ENCODE data around the gene PRR19. TPM values are rescaled to one million over a fixed set of nuclear protein-coding genes. Genes with fewer than 3 reads are reported as not detected.

The PRR19 gene
- total and polyA plus RNA-seq, 4 donors: 0.23 to 1.0 (median 0.77) TPM

GRCh38 chr19:42286349-42287016, 15.4 kb upstream of the PRR19 start:
- peaks cover 6 to 48% (median 25%) of the 10 kb centered on the region in 4 donors for H3K36me3 ChIP-seq (ENCODE audit: control insufficient read depth in 4 of 4, insufficient read depth in 4 of 4, low read length in 4 of 4)
- DNase-seq: peak in 2 of 3 donors; percentile 43 to 59
- WGBS, 2 donors: 28 to 32% methylated on average over 13 of the region's 13 CpGs

DNA sequence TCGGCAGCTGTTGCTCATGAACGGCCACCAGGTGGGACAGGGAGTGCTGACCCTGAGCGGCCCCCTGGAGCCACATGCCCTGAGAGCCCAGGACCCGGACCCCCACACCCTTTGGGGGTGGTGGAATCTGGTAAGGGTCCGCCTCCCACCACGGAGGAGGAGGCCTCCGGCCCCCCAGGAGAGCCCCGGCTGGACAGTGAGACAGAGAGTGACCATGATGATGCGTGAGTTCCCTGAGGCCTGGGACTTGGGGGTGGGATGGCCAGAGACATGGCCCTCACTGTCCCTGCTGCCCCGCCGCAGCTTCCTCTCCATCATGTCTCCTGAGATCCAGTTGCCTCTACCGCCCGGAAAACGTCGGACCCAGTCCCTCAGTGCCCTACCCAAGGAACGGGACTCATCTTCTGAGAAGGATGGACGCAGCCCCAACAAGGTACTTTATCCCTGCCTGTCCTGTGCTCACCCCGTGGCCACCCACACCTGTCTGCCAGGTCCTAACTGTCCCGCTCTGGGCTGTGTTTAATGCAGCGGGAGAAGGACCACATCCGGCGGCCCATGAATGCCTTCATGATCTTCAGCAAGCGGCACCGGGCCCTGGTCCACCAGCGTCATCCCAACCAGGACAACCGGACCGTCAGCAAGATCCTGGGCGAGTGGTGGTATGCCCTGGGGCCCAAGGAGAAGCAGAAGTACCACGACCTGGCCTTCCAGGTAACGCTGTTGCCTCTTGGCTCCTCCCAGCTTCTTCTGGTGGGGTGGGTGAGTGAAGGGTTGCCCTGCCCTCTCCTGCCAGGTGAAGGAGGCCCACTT, 14.7 kb upstream of the PRR19 start:
- TF ChIP-seq, protein P1, sequence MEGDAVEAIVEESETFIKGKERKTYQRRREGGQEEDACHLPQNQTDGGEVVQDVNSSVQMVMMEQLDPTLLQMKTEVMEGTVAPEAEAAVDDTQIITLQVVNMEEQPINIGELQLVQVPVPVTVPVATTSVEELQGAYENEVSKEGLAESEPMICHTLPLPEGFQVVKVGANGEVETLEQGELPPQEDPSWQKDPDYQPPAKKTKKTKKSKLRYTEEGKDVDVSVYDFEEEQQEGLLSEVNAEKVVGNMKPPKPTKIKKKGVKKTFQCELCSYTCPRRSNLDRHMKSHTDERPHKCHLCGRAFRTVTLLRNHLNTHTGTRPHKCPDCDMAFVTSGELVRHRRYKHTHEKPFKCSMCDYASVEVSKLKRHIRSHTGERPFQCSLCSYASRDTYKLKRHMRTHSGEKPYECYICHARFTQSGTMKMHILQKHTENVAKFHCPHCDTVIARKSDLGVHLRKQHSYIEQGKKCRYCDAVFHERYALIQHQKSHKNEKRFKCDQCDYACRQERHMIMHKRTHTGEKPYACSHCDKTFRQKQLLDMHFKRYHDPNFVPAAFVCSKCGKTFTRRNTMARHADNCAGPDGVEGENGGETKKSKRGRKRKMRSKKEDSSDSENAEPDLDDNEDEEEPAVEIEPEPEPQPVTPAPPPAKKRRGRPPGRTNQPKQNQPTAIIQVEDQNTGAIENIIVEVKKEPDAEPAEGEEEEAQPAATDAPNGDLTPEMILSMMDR (IDR thresholded peaks at IDR 0.05; ENCODE audit: control extremely low read depth, extremely low read depth): no peak
- 91 to 92% methylated on average over 30 of the region's 30 CpGs for WGBS, 2 donors
- no peak for DNase-seq
- Histone ChIP-seq H3K9me3 (ENCODE audit: control insufficient read depth in 4 of 4, insufficient read depth in 3 of 4, low read length in 3 of 4) (no peaks in the 10 kb centered on the region), H3K9ac (ENCODE audit: insufficient read depth in 1 of 2, low read length in 2 of 2) (no peak overlapping the region), H3K4me3 (no peak overlapping the region), H3K27ac (ENCODE audit: low read depth in 1 of 2, low read length in 1 of 2) (peak overlapping the region in 1 of 2 donors; percentile 50), H3K4me1 (ENCODE audit: control insufficient read depth in 5 of 5, insufficient read depth in 5 of 5, low read length in 5 of 5) (peaks cover 20 to 30% (median 23%) of the 10 kb centered on the region in 5 donors), H3K27me3 (ENCODE audit: control insufficient read depth in 3 of 3, insufficient read depth in 3 of 3, low read length in 2 of 3) (no peaks in the 10 kb centered on the region), H3K36me3 (ENCODE audit: control insufficient read depth in 4 of 4, insufficient read depth in 4 of 4, low read length in 4 of 4) (peaks cover 9 to 54% (median 31%) of the 10 kb centered on the region in 4 donors)
- ATAC-seq (ENCODE audit: insufficient read depth, low FRiP score): no peak

More at GRCh38 chr19:42286349-42287016, 15.4 kb upstream of the PRR19 start:
- Histone ChIP-seq H3K9me3 (ENCODE audit: control insufficient read depth in 4 of 4, insufficient read depth in 3 of 4, low read length in 3 of 4) (no peaks in the 10 kb centered on the region), H3K27me3 (ENCODE audit: control insufficient read depth in 3 of 3, insufficient read depth in 3 of 3, low read length in 2 of 3) (no peaks in the 10 kb centered on the region), H3K4me3 (no peak overlapping the region), H3K4me1 (ENCODE audit: control insufficient read depth in 5 of 5, insufficient read depth in 5 of 5, low read length in 5 of 5) (peaks cover 20 to 37% (median 29%) of the 10 kb centered on the region in 5 donors), H3K27ac (ENCODE audit: low read depth in 1 of 2, low read length in 1 of 2) (peak overlapping the region in 1 of 2 donors; percentile 50), H3K9ac (ENCODE audit: insufficient read depth in 1 of 2, low read length in 2 of 2) (peak overlapping the region in 1 of 2 donors; percentile 44)
- TF ChIP-seq, protein P1 (IDR thresholded peaks at IDR 0.05; ENCODE audit: control extremely low read depth, extremely low read depth): no peak
- no peak for ATAC-seq (ENCODE audit: insufficient read depth, low FRiP score)

DNA sequence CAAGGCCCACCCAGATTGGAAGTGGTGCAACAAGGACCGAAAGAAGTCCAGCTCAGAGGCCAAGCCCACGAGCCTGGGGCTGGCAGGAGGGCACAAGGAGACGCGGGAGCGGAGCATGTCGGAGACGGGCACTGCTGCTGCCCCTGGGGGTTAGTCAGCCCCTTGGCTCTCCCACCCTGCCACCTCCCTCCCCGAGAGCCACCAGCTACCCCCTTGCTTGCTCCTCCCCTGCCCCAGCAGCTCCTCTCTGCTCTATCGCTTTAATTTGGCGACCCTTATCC, 14.2 kb upstream of the PRR19 start:
- Histone ChIP-seq H3K9me3 (ENCODE audit: control insufficient read depth in 4 of 4, insufficient read depth in 3 of 4, low read length in 3 of 4) (no peaks in the 10 kb centered on the region), H3K4me3 (no peak overlapping the region), H3K4me1 (ENCODE audit: control insufficient read depth in 5 of 5, insufficient read depth in 5 of 5, low read length in 5 of 5) (peaks cover 16 to 25% (median 19%) of the 10 kb centered on the region in 5 donors), H3K27ac (ENCODE audit: low read depth in 1 of 2, low read length in 1 of 2) (no peak overlapping the region), H3K9ac (ENCODE audit: insufficient read depth in 1 of 2, low read length in 2 of 2) (no peak overlapping the region), H3K27me3 (ENCODE audit: control insufficient read depth in 3 of 3, insufficient read depth in 3 of 3, low read length in 2 of 3) (no peaks in the 10 kb centered on the region), H3K36me3 (ENCODE audit: control insufficient read depth in 4 of 4, insufficient read depth in 4 of 4, low read length in 4 of 4) (peaks cover 10 to 60% (median 32%) of the 10 kb centered on the region in 4 donors)
- 91 to 95% methylated on average over 10 of the region's 10 CpGs for WGBS, 2 donors
- DNase-seq (no peak), ATAC-seq (ENCODE audit: insufficient read depth, low FRiP score) (no peak)
- TF ChIP-seq, protein P1 (IDR thresholded peaks at IDR 0.05; ENCODE audit: control extremely low read depth, extremely low read depth): no peak
